SK-N-MC (cell line): ENCODE measurements around the gene BAHCC1.

Source experiments
- EZH2 ChIP-seq: fragments of 200-600 bp; sonication (generic); IDR thresholded peaks from one replicate; pipeline ENCODE4 v1.6.1; 2017; ENCODE audit warnings: antibody characterized with exemption
- FOXP2 ChIP-seq: optimal IDR thresholded peaks from 2 replicates; pipeline ENCODE3; 2011; ENCODE audit warnings: mild to moderate bottlenecking, moderate library complexity; ENCODE audit not compliant: insufficient read depth; ENCODE audit errors: extremely low read length, control extremely low read depth
- POLR2AphosphoS5 ChIP-seq: IDR thresholded peaks from 2 replicates; pipeline ENCODE4 v1.6.1; 2012; ENCODE audit warnings: mild to moderate bottlenecking, low read depth, low read length, borderline replicate concordance

GRCh38 chr17:81449351-81449750 is 54.1 kb downstream of the BAHCC1 start:
- TF ChIP-seq POLR2AphosphoS5 (no peak), EZH2 (no peak), FOXP2 (no peak)
